Measurements from ENCODE around the gene RNH1. TPM values are rescaled to one million over a fixed set of nuclear protein-coding genes. Genes with fewer than 3 reads are reported as not detected.

RNH1 gene
- total RNA-seq, 3 donors from 2014 or later = 159 to 172 (median 160) TPM

GRCh38 chr11:459511-460220 lies 47.4 kb downstream of the RNH1 start:
- Mint-ChIP-seq H3K27me3 (ENCODE audit: low read depth) (no peaks in the 10 kb centered on the region), H3K36me3 (ENCODE audit: insufficient read depth) (peaks cover 2% of the 10 kb centered on the region), H3K9me3 (no peaks in the 10 kb centered on the region), H3K4me1 (ENCODE audit: low read depth) (peaks cover 20% of the 10 kb centered on the region), H3K4me3 (no peak overlapping the region)
- DNase-seq = no peak
- ATAC-seq = no peak

GRCh38 chr11:457111-457760 lies 49.8 kb downstream of the RNH1 start:
- peaks cover 20% of the 10 kb centered on the region for H3K4me1 Mint-ChIP-seq (ENCODE audit: low read depth)
- DNase-seq = no peak
- no peaks in the 10 kb centered on the region for H3K9me3 Mint-ChIP-seq
- H3K36me3 Mint-ChIP-seq (ENCODE audit: insufficient read depth) = peaks cover 5% of the 10 kb centered on the region
- H3K27me3 Mint-ChIP-seq (ENCODE audit: low read depth) = no peaks in the 10 kb centered on the region
- ATAC-seq = peak; percentile 11 to 31
- peak overlapping the region; percentile 31 for H3K4me3 Mint-ChIP-seq

- Mint-ChIP-seq H3K4me1 (ENCODE audit: low read depth) (peaks cover 22% of the 10 kb centered on the region), H3K27me3 (ENCODE audit: low read depth) (no peaks in the 10 kb centered on the region), H3K9me3 (no peaks in the 10 kb centered on the region), H3K4me3 (no peak overlapping the region), H3K36me3 (ENCODE audit: insufficient read depth) (peaks cover 5% of the 10 kb centered on the region)
- DNase-seq = no peak
- ATAC-seq = peak; percentile 88 to 89
Observed at GRCh38 chr11:456533-456932, 50.5 kb downstream of the RNH1 start.

GRCh38 chr11:455566-456147 lies 51.4 kb downstream of the RNH1 start:
- Mint-ChIP-seq H3K27me3 (ENCODE audit: low read depth) (no peaks in the 10 kb centered on the region), H3K4me3 (no peak overlapping the region), H3K36me3 (ENCODE audit: insufficient read depth) (peaks cover 3% of the 10 kb centered on the region), H3K4me1 (ENCODE audit: low read depth) (peaks cover 29% of the 10 kb centered on the region), H3K9me3 (no peaks in the 10 kb centered on the region)
- ATAC-seq = no peak
- DNase-seq = no peak

GRCh38 chr11:454801-455565 lies 52.1 kb downstream of the RNH1 start:
- no peak overlapping the region for H3K4me3 Mint-ChIP-seq
- no peak for DNase-seq
- no peaks in the 10 kb centered on the region for H3K9me3 Mint-ChIP-seq
- no peak for ATAC-seq
- H3K27me3 Mint-ChIP-seq (ENCODE audit: low read depth) = no peaks in the 10 kb centered on the region
- peaks cover 29% of the 10 kb centered on the region for H3K4me1 Mint-ChIP-seq (ENCODE audit: low read depth)
- H3K36me3 Mint-ChIP-seq (ENCODE audit: insufficient read depth) = peaks cover 3% of the 10 kb centered on the region

GRCh38 chr11:454043-454442 lies 53.0 kb downstream of the RNH1 start:
- Mint-ChIP-seq H3K4me3 (no peak overlapping the region), H3K36me3 (ENCODE audit: insufficient read depth) (peaks cover 3% of the 10 kb centered on the region), H3K27me3 (ENCODE audit: low read depth) (no peaks in the 10 kb centered on the region), H3K9me3 (no peaks in the 10 kb centered on the region), H3K4me1 (ENCODE audit: low read depth) (peaks cover 32% of the 10 kb centered on the region)
- DNase-seq (no peak), ATAC-seq (no peak)

GRCh38 chr11:453564-453963 lies 53.5 kb downstream of the RNH1 start:
- no peak overlapping the region for H3K4me3 Mint-ChIP-seq
- H3K27me3 Mint-ChIP-seq (ENCODE audit: low read depth) = no peaks in the 10 kb centered on the region
- H3K36me3 Mint-ChIP-seq (ENCODE audit: insufficient read depth) = peaks cover 3% of the 10 kb centered on the region
- peaks cover 35% of the 10 kb centered on the region for H3K4me1 Mint-ChIP-seq (ENCODE audit: low read depth)
- ATAC-seq (no peak), DNase-seq (no peak)
- H3K9me3 Mint-ChIP-seq = no peaks in the 10 kb centered on the region

GRCh38 chr11:452916-453527 lies 54.0 kb downstream of the RNH1 start:
- Mint-ChIP-seq H3K9me3 (no peaks in the 10 kb centered on the region), H3K4me1 (ENCODE audit: low read depth) (peaks cover 37% of the 10 kb centered on the region), H3K36me3 (ENCODE audit: insufficient read depth) (peaks cover 3% of the 10 kb centered on the region), H3K4me3 (peak overlapping the region; percentile 19), H3K27me3 (ENCODE audit: low read depth) (no peaks in the 10 kb centered on the region)
- no peak for DNase-seq
- no peak for ATAC-seq

- Mint-ChIP-seq H3K27me3 (ENCODE audit: low read depth) (no peaks in the 10 kb centered on the region), H3K4me1 (ENCODE audit: low read depth) (peaks cover 30% of the 10 kb centered on the region), H3K9me3 (no peaks in the 10 kb centered on the region), H3K36me3 (ENCODE audit: insufficient read depth) (peaks cover 3% of the 10 kb centered on the region), H3K4me3 (no peak overlapping the region)
- ATAC-seq (no peak), DNase-seq (no peak)
Observed at GRCh38 chr11:452203-452744, 54.8 kb downstream of the RNH1 start.

- peak overlapping the region; percentile 99 for H3K4me3 Mint-ChIP-seq
- peaks cover 25% of the 10 kb centered on the region for H3K4me1 Mint-ChIP-seq (ENCODE audit: low read depth)
- ATAC-seq (no peak), DNase-seq (no peak)
- no peaks in the 10 kb centered on the region for H3K27me3 Mint-ChIP-seq (ENCODE audit: low read depth)
- H3K9me3 Mint-ChIP-seq = no peaks in the 10 kb centered on the region
- peaks cover 3% of the 10 kb centered on the region for H3K36me3 Mint-ChIP-seq (ENCODE audit: insufficient read depth)
Observed at GRCh38 chr11:451738-452137, 55.3 kb downstream of the RNH1 start.

GRCh38 chr11:450809-451451 lies 56.1 kb downstream of the RNH1 start:
- no peaks in the 10 kb centered on the region for H3K9me3 Mint-ChIP-seq
- ATAC-seq (peak; percentile 39 to 41), DNase-seq (peak; percentile 79)
- peak overlapping the region; percentile 99 for H3K4me3 Mint-ChIP-seq
- peaks cover 17% of the 10 kb centered on the region for H3K4me1 Mint-ChIP-seq (ENCODE audit: low read depth)
- peaks cover 3% of the 10 kb centered on the region for H3K36me3 Mint-ChIP-seq (ENCODE audit: insufficient read depth)
- no peaks in the 10 kb centered on the region for H3K27me3 Mint-ChIP-seq (ENCODE audit: low read depth)

GRCh38 chr11:449889-450808 lies 56.9 kb downstream of the RNH1 start, which contains the start of gene PTDSS2:
PTDSS2 (plus strand) TSS chr11:450279; CDS start chr11:450456, 177 bp downstream.
- H3K36me3 Mint-ChIP-seq (ENCODE audit: insufficient read depth) = peaks cover 3% of the 10 kb centered on the region
- peak within 1 kb of the TSS; percentile 99 for H3K4me3 Mint-ChIP-seq
- ATAC-seq (peak; percentile 85), DNase-seq (peak; percentile 92)
- no peaks in the 10 kb centered on the region for H3K9me3 Mint-ChIP-seq
- H3K4me1 Mint-ChIP-seq (ENCODE audit: low read depth) = peaks cover 17% of the 10 kb centered on the region
- no peaks in the 10 kb centered on the region for H3K27me3 Mint-ChIP-seq (ENCODE audit: low read depth)
